Measurements from ENCODE around the gene ANKRD13C. TPM values are rescaled to one million over a fixed set of nuclear protein-coding genes. Genes with fewer than 3 reads are reported as not detected.

The ANKRD13C gene
- polyA plus RNA-seq, 1 of the 3 experiments (the other 2 are of a cell fraction) = 5.2 TPM

GRCh38 chr1:70392626-70393025, 38.1 kb upstream of the ANKRD13C start:
- POLR2A ChIA-PET = no interaction called here
- Histone ChIP-seq H3K27me3 (ENCODE audit: insufficient read depth) (no peaks in the 10 kb centered on the region), H3K9me2 (no peaks in the 10 kb centered on the region), H3K4me3 (ENCODE audit: low read depth in 2 of 2, low read length in 1 of 2) (no peak overlapping the region), H3K36me3 (replicated peaks in 1 of 2; ENCODE audit: control insufficient read depth in 1 of 2, insufficient read depth in 2 of 2, low read length in 1 of 2) (no peaks in the 10 kb centered on the region), H3F3A (replicated peaks; ENCODE audit: insufficient read depth) (no peaks in the 10 kb centered on the region), H3K27ac (ENCODE audit: low read depth in 2 of 2, low read length in 1 of 2) (no peak overlapping the region), H2AFZ (ENCODE audit: low read depth) (no peak overlapping the region), H3K4me1 (ENCODE audit: control insufficient read depth in 1 of 2, insufficient read depth in 2 of 2, low read depth in 1 of 2, low read length in 1 of 2) (no peaks in the 10 kb centered on the region), H3K9ac (no peak overlapping the region), H3K4me2 (no peak overlapping the region), H3K9me3 (no peaks in the 10 kb centered on the region), H4K20me1 (ENCODE audit: insufficient read depth) (no peaks in the 10 kb centered on the region), H3K79me2 (ENCODE audit: insufficient read depth) (no peaks in the 10 kb centered on the region)
- TF ChIP-seq YY1 (IDR thresholded peaks at IDR 0.05; ENCODE audit: low read depth) = no peak
- no peak for TF ChIP-seq JUND (IDR thresholded peaks at IDR 0.05)
- no peak for TF ChIP-seq ELF1 (IDR thresholded peaks at IDR 0.05)
- TF ChIP-seq TAF1 (IDR thresholded peaks at IDR 0.05; ENCODE audit: borderline replicate concordance, low read depth, low read length) = no peak
- no peak for TF ChIP-seq IRF3 (IDR thresholded peaks at IDR 0.05; ENCODE audit: low read depth, low read length)
- no peak for TF ChIP-seq REST (IDR thresholded peaks at IDR 0.05; ENCODE audit: low read depth, low read length)
- no peak for TF ChIP-seq RAD21 (IDR thresholded peaks at IDR 0.05; ENCODE audit: low read length)
- DNase-seq = no peak
- CTCF ChIA-PET = no interaction called here

DNA sequence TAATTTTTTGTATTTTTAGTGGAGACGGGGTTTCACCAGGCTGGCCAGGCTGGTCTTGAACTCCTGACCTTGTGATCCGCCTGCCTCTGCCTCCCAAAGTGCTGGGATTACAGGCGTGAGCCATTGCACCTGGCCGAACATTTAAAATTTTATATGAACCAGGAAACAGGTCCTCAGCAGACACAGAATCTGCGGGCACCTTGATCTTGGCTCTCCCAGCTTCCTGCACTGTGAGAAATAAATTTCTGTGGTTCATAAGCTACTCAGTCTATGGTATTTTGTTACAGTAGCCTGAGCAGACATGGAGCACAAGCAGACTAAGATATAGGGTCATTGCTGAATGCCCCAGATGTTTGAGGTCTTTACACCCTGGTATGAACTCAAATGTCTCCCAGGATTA, 33.0 kb upstream of the ANKRD13C start:
- 84% methylated on average over 5 of the region's 5 CpGs for WGBS (ENCODE audit: low lambda C conversion rate)
- Histone ChIP-seq H3K27ac (ENCODE audit: low read depth in 2 of 2, low read length in 1 of 2) (no peak overlapping the region), H3K4me3 (ENCODE audit: low read depth in 2 of 2, low read length in 1 of 2) (no peak overlapping the region), H3K9me2 (no peaks in the 10 kb centered on the region), H3K9me3 (no peaks in the 10 kb centered on the region), H2AFZ (ENCODE audit: low read depth) (no peak overlapping the region), H3K9ac (no peak overlapping the region), H4K20me1 (ENCODE audit: insufficient read depth) (no peaks in the 10 kb centered on the region), H3F3A (replicated peaks; ENCODE audit: insufficient read depth) (no peaks in the 10 kb centered on the region), H3K36me3 (replicated peaks in 1 of 2; ENCODE audit: control insufficient read depth in 1 of 2, insufficient read depth in 2 of 2, low read length in 1 of 2) (no peaks in the 10 kb centered on the region), H3K79me2 (ENCODE audit: insufficient read depth) (no peaks in the 10 kb centered on the region), H3K27me3 (ENCODE audit: insufficient read depth) (no peaks in the 10 kb centered on the region), H3K4me1 (ENCODE audit: control insufficient read depth in 1 of 2, insufficient read depth in 2 of 2, low read depth in 1 of 2, low read length in 1 of 2) (no peaks in the 10 kb centered on the region), H3K4me2 (no peak overlapping the region)
- ChIA-PET CTCF (no interaction called here), POLR2A (no interaction called here)
- no peak for DNase-seq
- TF ChIP-seq EZH2phosphoT487 (IDR thresholded peaks at IDR 0.05; ENCODE audit: borderline replicate concordance, low read depth) = no peak
- TF ChIP-seq EP300 (IDR thresholded peaks at IDR 0.05; ENCODE audit: borderline replicate concordance in 1 of 2, low read depth in 1 of 2, low read length in 1 of 2) = no peak
- TF ChIP-seq ELF1 (IDR thresholded peaks at IDR 0.05) = no peak
- TF ChIP-seq, protein P1, sequence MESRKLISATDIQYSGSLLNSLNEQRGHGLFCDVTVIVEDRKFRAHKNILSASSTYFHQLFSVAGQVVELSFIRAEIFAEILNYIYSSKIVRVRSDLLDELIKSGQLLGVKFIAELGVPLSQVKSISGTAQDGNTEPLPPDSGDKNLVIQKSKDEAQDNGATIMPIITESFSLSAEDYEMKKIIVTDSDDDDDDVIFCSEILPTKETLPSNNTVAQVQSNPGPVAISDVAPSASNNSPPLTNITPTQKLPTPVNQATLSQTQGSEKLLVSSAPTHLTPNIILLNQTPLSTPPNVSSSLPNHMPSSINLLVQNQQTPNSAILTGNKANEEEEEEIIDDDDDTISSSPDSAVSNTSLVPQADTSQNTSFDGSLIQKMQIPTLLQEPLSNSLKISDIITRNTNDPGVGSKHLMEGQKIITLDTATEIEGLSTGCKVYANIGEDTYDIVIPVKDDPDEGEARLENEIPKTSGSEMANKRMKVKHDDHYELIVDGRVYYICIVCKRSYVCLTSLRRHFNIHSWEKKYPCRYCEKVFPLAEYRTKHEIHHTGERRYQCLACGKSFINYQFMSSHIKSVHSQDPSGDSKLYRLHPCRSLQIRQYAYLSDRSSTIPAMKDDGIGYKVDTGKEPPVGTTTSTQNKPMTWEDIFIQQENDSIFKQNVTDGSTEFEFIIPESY (IDR thresholded peaks at IDR 0.05; ENCODE audit: borderline replicate concordance, low read depth) = no peak
- no peak for TF ChIP-seq IRF3 (IDR thresholded peaks at IDR 0.05; ENCODE audit: low read depth, low read length)
- no peak for TF ChIP-seq TAF1 (IDR thresholded peaks at IDR 0.05; ENCODE audit: borderline replicate concordance, low read depth, low read length)
- no peak for TF ChIP-seq YY1 (IDR thresholded peaks at IDR 0.05; ENCODE audit: low read depth)
- no peak for TF ChIP-seq USF1 (IDR thresholded peaks at IDR 0.05; ENCODE audit: borderline replicate concordance, low read depth)
- no peak for TF ChIP-seq GABPA (IDR thresholded peaks at IDR 0.05; ENCODE audit: low read depth)
- no peak for TF ChIP-seq SMC3 (IDR thresholded peaks at IDR 0.05; ENCODE audit: low read depth, low read length)
- TF ChIP-seq RFX5 (IDR thresholded peaks at IDR 0.05; ENCODE audit: low read length) = no peak
- no peak for TF ChIP-seq TEAD4 (IDR thresholded peaks at IDR 0.05; ENCODE audit: borderline replicate concordance, insufficient read depth)
- no peak for TF ChIP-seq GATA2 (CRISPR knock-in tag; IDR thresholded peaks at IDR 0.05)
- no peak for TF ChIP-seq FOSL2 (IDR thresholded peaks at IDR 0.05; ENCODE audit: borderline replicate concordance, low read depth)
- TF ChIP-seq MEF2A (IDR thresholded peaks at IDR 0.05; ENCODE audit: borderline replicate concordance, low read depth) = no peak
- TF ChIP-seq POLR2AphosphoS5 (IDR thresholded peaks at IDR 0.05; ENCODE audit: low read depth, low read length) = no peak
- TF ChIP-seq CHD2 (IDR thresholded peaks at IDR 0.05; ENCODE audit: low read length, partially characterized antibody) = no peak
